ENCODE measurements around the gene GCSAM. TPM values are rescaled to one million over a fixed set of nuclear protein-coding genes. Genes with fewer than 3 reads are reported as not detected.

GCSAM gene
- total and polyA plus RNA-seq, 7 experiments from 2014 or later: 5.5 to 38.8 (median 24.9) TPM

- no peak for ATAC-seq
- H3K4me3 Mint-ChIP-seq: peak overlapping the region; percentile 81 to 91 (median 86)
- Histone ChIP-seq H3K27ac (ENCODE audit: low read depth, low read length) (peak overlapping the region; percentile 50), H3K4me1 (ENCODE audit: control insufficient read depth in 2 of 2, insufficient read depth in 2 of 2, low read length in 2 of 2) (peaks cover 8 to 10% of the 10 kb centered on the region in 2 donors), H3K9me3 (ENCODE audit: control insufficient read depth in 2 of 3, low read length in 3 of 3) (no peaks in the 10 kb centered on the region), H3K4me3 (ENCODE audit: low read length) (peak overlapping the region; percentile 64), H3K27me3 (ENCODE audit: control insufficient read depth in 2 of 2, insufficient read depth in 2 of 2, low read length in 2 of 2) (no peaks in the 10 kb centered on the region), H3K36me3 (ENCODE audit: control insufficient read depth in 2 of 3, insufficient read depth in 3 of 3, low read length in 3 of 3) (peaks cover 0 to 4% (median 0%) of the 10 kb centered on the region in 3 experiments)
- H3K4me1 Mint-ChIP-seq: peaks cover 32 to 68% (median 48%) of the 10 kb centered on the region in 7 donors
- ChIA-PET POLR2A (interaction anchor here (1.5 kb wide), 1 partner anchor 15 kb away, joined by 5 read pairs; no protein-coding TSS in a partner anchor), CTCF (no interaction called here)
- peak in 1 of 9 donors; percentile 2 for DNase-seq
- peak overlapping the region in 8 of 9 donors; percentile 21 to 89 (median 70) for H3K27ac Mint-ChIP-seq
- H3K27me3 Mint-ChIP-seq: peaks cover 0 to 19% (median 3%) of the 10 kb centered on the region in 5 donors
- H3K9me3 Mint-ChIP-seq: no peaks in the 10 kb centered on the region
- intact Hi-C loops (cut with micrococcal nuclease): loop anchor here (1.0 to 10.0 kb wide), 7 partner anchors 15 to 1012 kb away; partner anchors contain the start of genes ABHD10 (in 1 of the 2) and NECTIN3 (in 1 of the 2)
- H3K36me3 Mint-ChIP-seq: peaks cover 0 to 3% (median 0%) of the 10 kb centered on the region in 5 donors
Observed at GRCh38 chr3:112086875-112087524, 46.0 kb downstream of the GCSAM start.

- DNase-seq (peak; percentile 37 to 84 (median 49)), ATAC-seq (peak; percentile 89)
- Mint-ChIP-seq H3K4me3 (peak within 1 kb of the TSS; percentile 81 to 91 (median 86)), H3K27ac (peak within 1 kb of the TSS; percentile 25 to 89 (median 77)), H3K27me3 (peaks cover 0 to 17% (median 3%) of the 10 kb centered on the region in 5 donors), H3K4me1 (peaks cover 32 to 66% (median 46%) of the 10 kb centered on the region in 7 donors), H3K36me3 (peaks cover 0 to 6% (median 0%) of the 10 kb centered on the region in 5 donors), H3K9me3 (no peaks in the 10 kb centered on the region)
- intact Hi-C loops (cut with micrococcal nuclease): loop anchor here (1.0 to 10.0 kb wide), 7 partner anchors 14 to 1011 kb away; partner anchors contain the start of genes ABHD10 (in 1 of the 2) and NECTIN3 (in 1 of the 2)
- CTCF ChIA-PET: no interaction called here
- Histone ChIP-seq H3K36me3 (ENCODE audit: control insufficient read depth in 2 of 3, insufficient read depth in 3 of 3, low read length in 3 of 3) (peaks cover 0 to 4% (median 0%) of the 10 kb centered on the region in 3 experiments), H3K27me3 (ENCODE audit: control insufficient read depth in 2 of 2, insufficient read depth in 2 of 2, low read length in 2 of 2) (no peaks in the 10 kb centered on the region), H3K9me3 (ENCODE audit: control insufficient read depth in 2 of 3, low read length in 3 of 3) (no peaks in the 10 kb centered on the region), H3K27ac (ENCODE audit: low read depth, low read length) (peak within 1 kb of the TSS; percentile 50), H3K4me3 (ENCODE audit: low read length) (peak within 1 kb of the TSS; percentile 64), H3K4me1 (ENCODE audit: control insufficient read depth in 2 of 2, insufficient read depth in 2 of 2, low read length in 2 of 2) (peaks cover 8 to 10% of the 10 kb centered on the region in 2 donors)
- POLR2A ChIA-PET: interaction anchor here (1.5 kb wide), 1 partner anchor 14 kb away, joined by 5 read pairs; no protein-coding TSS in a partner anchor
Observed at GRCh38 chr3:112086076-112086854, 46.8 kb downstream of the GCSAM start, which contains the start of gene C3orf52. Gene C3orf52 (plus strand): TSS chr3:112086389. CDS start chr3:112086408, 19 bp downstream.

- Mint-ChIP-seq H3K27me3 (peaks cover 0 to 17% (median 3%) of the 10 kb centered on the region in 5 donors), H3K4me1 (peaks cover 27 to 60% (median 42%) of the 10 kb centered on the region in 7 donors), H3K4me3 (peak overlapping the region; percentile 81 to 91 (median 86)), H3K9me3 (no peaks in the 10 kb centered on the region), H3K36me3 (peaks cover 0 to 6% (median 0%) of the 10 kb centered on the region in 5 donors), H3K27ac (peak overlapping the region; percentile 13 to 89 (median 77))
- Histone ChIP-seq H3K4me1 (ENCODE audit: control insufficient read depth in 2 of 2, insufficient read depth in 2 of 2, low read length in 2 of 2) (peaks cover 8 to 10% of the 10 kb centered on the region in 2 donors), H3K36me3 (ENCODE audit: control insufficient read depth in 2 of 3, insufficient read depth in 3 of 3, low read length in 3 of 3) (peaks cover 0 to 4% (median 0%) of the 10 kb centered on the region in 3 experiments), H3K9me3 (ENCODE audit: control insufficient read depth in 2 of 3, low read length in 3 of 3) (no peaks in the 10 kb centered on the region), H3K27me3 (ENCODE audit: control insufficient read depth in 2 of 2, insufficient read depth in 2 of 2, low read length in 2 of 2) (no peaks in the 10 kb centered on the region), H3K27ac (ENCODE audit: low read depth, low read length) (peak overlapping the region; percentile 50), H3K4me3 (ENCODE audit: low read length) (peak overlapping the region; percentile 64)
- ATAC-seq (no peak), DNase-seq (no peak)
- POLR2A ChIA-PET: interaction anchor here (0.6 to 1.5 kb wide), 2 partner anchors 14 to 769 kb away, joined by 3 to 5 read pairs; no protein-coding TSS in a partner anchor
- intact Hi-C loops (cut with micrococcal nuclease): loop anchor here (1.0 to 10.0 kb wide), 7 partner anchors 13 to 1011 kb away; partner anchors contain the start of genes ABHD10 (in 1 of the 2) and NECTIN3 (in 1 of the 2)
- CTCF ChIA-PET: no interaction called here
Observed at GRCh38 chr3:112085735-112086075, 47.3 kb downstream of the GCSAM start.

GRCh38 chr3:112084980-112085705 lies 47.9 kb downstream of the GCSAM start:
- H3K27me3 ChIP-seq (ENCODE audit: control insufficient read depth in 2 of 2, insufficient read depth in 2 of 2, low read length in 2 of 2): no peaks in the 10 kb centered on the region
- intact Hi-C loops (cut with micrococcal nuclease): loop anchor here in 1 of 2 donors (5.0 to 10.0 kb wide), 2 partner anchors 43 to 1010 kb away; partner anchors contain the start of gene NECTIN3
- POLR2A ChIA-PET: interaction anchor here (0.6 kb wide), 1 partner anchor 769 kb away, joined by 3 read pairs; no protein-coding TSS in a partner anchor

GRCh38 chr3:112083239-112083638 lies 49.8 kb downstream of the GCSAM start:
- peaks cover 21 to 45% (median 37%) of the 10 kb centered on the region in 7 donors for H3K4me1 Mint-ChIP-seq
- ChIA-PET CTCF (interaction anchor here (1.1 kb wide), 1 partner anchor 11 kb away, joined by 4 read pairs; no protein-coding TSS in a partner anchor), POLR2A (no interaction called here)
- DNase-seq (no peak), ATAC-seq (no peak)
- no peaks in the 10 kb centered on the region for H3K9me3 Mint-ChIP-seq
- Histone ChIP-seq H3K27me3 (ENCODE audit: control insufficient read depth in 2 of 2, insufficient read depth in 2 of 2, low read length in 2 of 2) (no peaks in the 10 kb centered on the region), H3K9me3 (ENCODE audit: control insufficient read depth in 2 of 3, low read length in 3 of 3) (no peaks in the 10 kb centered on the region), H3K36me3 (ENCODE audit: control insufficient read depth in 2 of 3, insufficient read depth in 3 of 3, low read length in 3 of 3) (peaks cover 0 to 4% (median 0%) of the 10 kb centered on the region in 3 experiments), H3K27ac (ENCODE audit: low read depth, low read length) (no peak overlapping the region), H3K4me3 (ENCODE audit: low read length) (no peak overlapping the region), H3K4me1 (ENCODE audit: control insufficient read depth in 2 of 2, insufficient read depth in 2 of 2, low read length in 2 of 2) (peaks cover 8 to 10% of the 10 kb centered on the region in 2 donors)
- H3K27me3 Mint-ChIP-seq: peaks cover 0 to 10% (median 2%) of the 10 kb centered on the region in 5 donors
- H3K36me3 Mint-ChIP-seq: peaks cover 0 to 7% (median 0%) of the 10 kb centered on the region in 5 donors
- H3K4me3 Mint-ChIP-seq: no peak overlapping the region
- intact Hi-C loops (cut with micrococcal nuclease): loop anchor here in 1 of 2 donors (10.0 kb wide), 1 partner anchor 1008 kb away; the partner anchor contains the start of gene NECTIN3
- H3K27ac Mint-ChIP-seq: no peak overlapping the region

More at GRCh38 chr3:112084980-112085705, 47.9 kb downstream of the GCSAM start:
- peaks cover 0 to 4% (median 0%) of the 10 kb centered on the region in 3 experiments for H3K36me3 ChIP-seq (ENCODE audit: control insufficient read depth in 2 of 3, insufficient read depth in 3 of 3, low read length in 3 of 3)
- Mint-ChIP-seq H3K27me3 (peaks cover 0 to 17% (median 3%) of the 10 kb centered on the region in 5 donors), H3K27ac (peak overlapping the region in 7 of 9 donors; percentile 13 to 82 (median 40)), H3K4me3 (peak overlapping the region; percentile 81 to 91 (median 86)), H3K36me3 (peaks cover 0 to 6% (median 0%) of the 10 kb centered on the region in 5 donors), H3K4me1 (peaks cover 24 to 55% (median 37%) of the 10 kb centered on the region in 7 donors), H3K9me3 (no peaks in the 10 kb centered on the region)
- H3K4me1 ChIP-seq (ENCODE audit: control insufficient read depth in 2 of 2, insufficient read depth in 2 of 2, low read length in 2 of 2): peaks cover 8 to 10% of the 10 kb centered on the region in 2 donors
- no peak for DNase-seq
- no peak overlapping the region for H3K27ac ChIP-seq (ENCODE audit: low read depth, low read length)
- CTCF ChIA-PET: interaction anchor here (0.6 kb wide), 1 partner anchor 71 kb away, joined by 3 read pairs; no protein-coding TSS in a partner anchor
- H3K9me3 ChIP-seq (ENCODE audit: control insufficient read depth in 2 of 3, low read length in 3 of 3): no peaks in the 10 kb centered on the region
- no peak overlapping the region for H3K4me3 ChIP-seq (ENCODE audit: low read length)
- ATAC-seq: no peak

All from naive thymus-derived CD4-positive, alpha-beta T cell (primary cell).